MG63 (cell line): ENCODE measurements around the gene TMEM138. TPM values are rescaled to one million over a fixed set of nuclear protein-coding genes. Genes with fewer than 3 reads are reported as not detected.
A peak's percentile ranks its signal among the peaks of the same experiment; 100 is the strongest.

Experiments used
- DNase-seq: peaks from one replicate; pipeline ENCODE4 v3.0.0-alpha.2; 2020
- H3K27me3 ChIP-seq: fragments of 250-450 bp; sonication (Bioruptor Pico); 2 replicates; pipeline ENCODE4 v1.5.1; 2020; ENCODE audit warnings: mild to moderate bottlenecking, moderate library complexity
- H3K36me3 ChIP-seq: fragments of 250-450 bp; sonication (Bioruptor Pico); 2 replicates; pipeline ENCODE4 v1.5.1; 2020; ENCODE audit warnings: mild to moderate bottlenecking, moderate library complexity
- H3K4me3 ChIP-seq: fragments of 250-450 bp; sonication (Bioruptor Pico); 2 replicates; pipeline ENCODE4 v1.5.1; 2020; ENCODE audit warnings: mild to moderate bottlenecking, moderate library complexity
- H3K9me3 ChIP-seq: fragments of 250-450 bp; sonication (Bioruptor Pico); 2 replicates; pipeline ENCODE4 v1.5.1; 2020; ENCODE audit warnings: mild to moderate bottlenecking, moderate library complexity
- total RNA-seq: library from RNA; depleted of rRNA; stranded (reverse); fragments of >200 nt; shearing (Covaris generic); gene quantifications from 2 replicates; pipeline ENCODE4 v1.2.3, GENCODE V29; 2014; ENCODE audit warnings: low replicate concordance

Gene TMEM138
- total RNA-seq, 1 experiment from 2014 or later: 15.0 TPM

DNA sequence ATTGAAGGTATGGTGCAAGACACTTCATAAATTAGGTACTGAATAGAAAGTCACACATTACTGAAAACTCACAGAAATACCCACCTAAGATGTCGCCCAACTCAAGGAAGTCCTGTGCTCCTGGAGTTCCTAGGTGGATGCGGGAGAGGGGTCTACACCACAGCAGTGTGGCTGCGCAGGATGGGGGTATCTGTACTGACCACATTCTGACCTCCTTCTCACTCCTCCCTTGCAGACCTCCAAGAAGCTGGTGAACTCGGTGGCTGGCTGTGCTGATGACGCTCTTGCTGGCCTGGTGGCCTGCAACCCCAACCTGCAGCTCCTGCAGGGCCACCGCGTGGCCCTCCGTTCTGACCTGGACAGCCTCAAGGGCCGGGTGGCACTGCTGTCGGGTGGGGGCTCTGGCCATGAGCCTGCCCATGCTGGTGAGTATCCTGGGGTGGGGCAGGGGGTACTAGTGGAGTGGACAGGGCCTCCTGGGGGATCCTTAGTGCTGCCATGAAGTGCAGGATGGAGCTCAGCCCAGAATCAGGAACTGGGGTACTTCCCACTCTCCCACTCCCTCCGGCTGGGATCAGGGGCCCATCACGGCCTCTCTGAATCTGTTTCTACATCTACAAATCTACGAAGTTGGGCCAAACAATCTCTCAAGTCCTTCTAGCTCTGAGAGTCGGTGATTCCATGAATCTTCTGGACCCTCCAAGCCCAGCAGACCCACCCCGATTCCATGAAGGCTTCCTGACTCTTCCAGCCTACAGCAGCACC is 24.3 kb upstream of the TMEM138 start:
- H3K4me3 ChIP-seq: no peak overlapping the region
- no peak for DNase-seq
- H3K9me3 ChIP-seq: no peaks in the 10 kb centered on the region
- peaks cover 5% of the 10 kb centered on the region for H3K36me3 ChIP-seq
- no peaks in the 10 kb centered on the region for H3K27me3 ChIP-seq

DNA sequence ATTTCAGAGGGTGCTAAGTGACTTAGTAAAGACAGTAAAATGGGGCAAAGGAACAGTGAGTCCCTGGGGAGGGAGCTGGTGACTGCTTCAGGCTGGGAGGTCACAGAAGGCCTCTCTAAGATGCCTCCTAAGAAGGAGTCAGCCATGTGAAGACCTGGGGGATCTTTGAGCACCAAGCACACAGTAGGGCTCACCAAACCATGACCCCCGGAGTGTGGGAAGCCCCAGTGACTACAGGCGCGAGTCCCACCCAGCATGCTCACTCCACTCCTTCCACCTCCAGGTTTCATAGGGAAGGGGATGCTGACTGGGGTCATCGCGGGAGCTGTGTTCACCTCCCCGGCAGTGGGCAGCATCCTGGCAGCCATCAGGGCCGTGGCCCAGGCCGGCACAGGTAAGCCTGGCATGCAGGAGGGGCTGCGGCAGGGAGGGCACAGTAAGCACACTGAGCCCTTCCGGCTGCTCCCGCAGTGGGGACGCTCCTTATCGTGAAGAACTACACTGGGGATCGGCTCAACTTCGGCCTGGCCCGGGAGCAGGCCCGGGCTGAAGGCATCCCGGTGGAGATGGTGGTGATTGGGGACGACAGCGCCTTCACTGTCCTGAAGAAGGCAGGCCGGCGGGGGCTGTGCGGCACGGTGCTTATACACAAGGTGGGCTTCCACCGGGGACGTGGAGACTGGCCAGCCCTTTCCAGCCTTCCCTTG is 23.2 kb upstream of the TMEM138 start:
- H3K36me3 ChIP-seq: no peaks in the 10 kb centered on the region; the same call in 1 of the 2 replicates
- no peak for DNase-seq
- H3K27me3 ChIP-seq: no peaks in the 10 kb centered on the region
- H3K4me3 ChIP-seq: no peak overlapping the region
- no peaks in the 10 kb centered on the region for H3K9me3 ChIP-seq

DNA sequence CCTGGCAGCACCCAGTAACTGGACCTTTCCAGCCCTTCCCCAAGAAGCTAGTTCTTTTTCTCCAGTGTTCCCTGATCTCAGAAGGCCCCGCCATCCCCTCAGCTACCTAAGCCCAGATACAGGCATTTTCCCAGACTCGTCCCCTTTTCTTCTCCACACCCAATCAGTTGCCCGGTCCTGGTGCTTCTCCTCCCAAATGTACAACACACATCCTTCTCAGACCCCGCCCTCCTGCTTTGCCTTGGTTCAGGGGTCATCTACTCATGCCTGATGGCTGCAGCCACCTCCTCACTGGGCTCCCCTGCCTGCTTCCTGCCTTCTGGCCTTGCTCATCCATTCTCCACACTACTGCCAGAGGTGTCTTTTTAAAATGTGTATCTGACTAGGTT is 22.7 kb upstream of the TMEM138 start:
- no peak overlapping the region for H3K4me3 ChIP-seq
- no peaks in the 10 kb centered on the region for H3K27me3 ChIP-seq
- H3K9me3 ChIP-seq: no peaks in the 10 kb centered on the region
- H3K36me3 ChIP-seq: no peaks in the 10 kb centered on the region; the same call in 1 of the 2 replicates
- no peak for DNase-seq

DNA sequence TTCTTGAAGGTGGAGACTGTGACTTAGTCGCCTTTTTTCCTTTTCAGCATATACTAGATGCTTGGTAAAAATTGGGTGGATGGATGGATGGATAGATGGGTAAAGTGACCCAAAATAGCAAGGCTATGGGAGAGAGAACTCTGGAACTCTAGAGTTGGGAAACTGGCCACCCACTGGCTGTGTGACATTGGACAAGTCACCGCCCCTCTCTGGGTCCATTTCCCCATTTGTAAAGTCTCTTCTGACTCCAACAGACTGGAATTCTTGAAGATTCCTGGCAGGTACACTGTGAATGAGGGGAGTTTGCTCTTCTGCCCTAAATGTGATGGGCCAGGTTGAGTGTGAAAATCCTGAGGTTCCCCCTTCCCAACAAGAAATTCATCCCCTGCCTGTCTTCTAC is 21.2 kb upstream of the TMEM138 start:
- H3K27me3 ChIP-seq: no peaks in the 10 kb centered on the region
- H3K4me3 ChIP-seq: no peak overlapping the region
- H3K36me3 ChIP-seq: no peaks in the 10 kb centered on the region; the same call in 1 of the 2 replicates
- no peaks in the 10 kb centered on the region for H3K9me3 ChIP-seq
- no peak for DNase-seq

DNA sequence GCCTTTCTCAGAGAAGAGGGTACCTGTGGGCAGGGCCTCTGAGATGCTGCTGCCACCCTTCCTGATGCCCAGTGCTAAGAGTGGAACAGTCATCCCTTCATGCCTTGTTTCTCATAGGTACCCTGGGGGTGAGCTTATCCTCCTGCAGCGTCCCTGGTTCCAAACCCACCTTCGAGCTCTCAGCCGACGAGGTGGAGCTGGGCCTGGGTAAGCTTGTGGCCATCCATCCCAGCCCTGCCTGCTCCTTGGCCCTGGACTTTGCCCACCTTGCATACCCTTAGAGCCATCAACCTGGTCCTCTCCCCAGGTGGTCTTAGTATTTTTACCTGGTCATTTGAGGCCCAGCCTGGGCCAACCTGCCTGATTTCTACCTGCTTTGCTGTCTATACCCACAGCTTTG is 20.5 kb upstream of the TMEM138 start:
- no peak for DNase-seq
- Histone ChIP-seq H3K4me3 (no peak overlapping the region), H3K9me3 (no peaks in the 10 kb centered on the region), H3K36me3 (no peaks in the 10 kb centered on the region; the same call in 1 of the 2 replicates), H3K27me3 (no peaks in the 10 kb centered on the region)

DNA sequence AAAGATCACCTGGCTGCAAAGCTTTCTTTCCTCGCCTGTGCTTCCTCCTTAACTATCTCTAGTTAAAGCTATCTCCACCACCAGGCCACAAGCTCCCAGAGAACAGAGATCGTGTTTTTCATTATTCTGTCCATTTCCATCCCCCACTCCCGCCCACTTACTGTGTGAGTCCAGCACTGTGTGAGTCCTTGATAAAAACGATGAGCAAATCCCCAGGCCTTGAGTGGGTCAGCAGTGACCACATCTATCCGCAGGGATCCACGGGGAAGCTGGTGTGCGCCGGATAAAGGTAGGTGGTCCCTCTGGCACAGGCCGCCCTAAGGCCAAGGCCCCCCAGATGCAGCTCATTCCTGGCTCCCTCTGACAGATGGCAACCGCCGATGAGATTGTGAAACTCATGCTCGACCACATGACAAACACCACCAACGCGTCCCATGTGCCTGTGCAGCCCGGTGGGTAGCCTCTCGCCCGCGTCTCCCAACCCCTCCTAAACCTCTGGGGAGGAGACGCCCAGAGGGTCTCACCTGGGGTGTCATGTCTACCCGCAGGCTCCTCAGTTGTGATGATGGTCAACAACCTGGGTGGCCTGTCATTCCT is 19.9 kb upstream of the TMEM138 start:
- DNase-seq: no peak
- Histone ChIP-seq H3K36me3 (no peaks in the 10 kb centered on the region; the same call in 1 of the 2 replicates), H3K4me3 (no peak overlapping the region), H3K9me3 (no peaks in the 10 kb centered on the region), H3K27me3 (no peaks in the 10 kb centered on the region)

DNA sequence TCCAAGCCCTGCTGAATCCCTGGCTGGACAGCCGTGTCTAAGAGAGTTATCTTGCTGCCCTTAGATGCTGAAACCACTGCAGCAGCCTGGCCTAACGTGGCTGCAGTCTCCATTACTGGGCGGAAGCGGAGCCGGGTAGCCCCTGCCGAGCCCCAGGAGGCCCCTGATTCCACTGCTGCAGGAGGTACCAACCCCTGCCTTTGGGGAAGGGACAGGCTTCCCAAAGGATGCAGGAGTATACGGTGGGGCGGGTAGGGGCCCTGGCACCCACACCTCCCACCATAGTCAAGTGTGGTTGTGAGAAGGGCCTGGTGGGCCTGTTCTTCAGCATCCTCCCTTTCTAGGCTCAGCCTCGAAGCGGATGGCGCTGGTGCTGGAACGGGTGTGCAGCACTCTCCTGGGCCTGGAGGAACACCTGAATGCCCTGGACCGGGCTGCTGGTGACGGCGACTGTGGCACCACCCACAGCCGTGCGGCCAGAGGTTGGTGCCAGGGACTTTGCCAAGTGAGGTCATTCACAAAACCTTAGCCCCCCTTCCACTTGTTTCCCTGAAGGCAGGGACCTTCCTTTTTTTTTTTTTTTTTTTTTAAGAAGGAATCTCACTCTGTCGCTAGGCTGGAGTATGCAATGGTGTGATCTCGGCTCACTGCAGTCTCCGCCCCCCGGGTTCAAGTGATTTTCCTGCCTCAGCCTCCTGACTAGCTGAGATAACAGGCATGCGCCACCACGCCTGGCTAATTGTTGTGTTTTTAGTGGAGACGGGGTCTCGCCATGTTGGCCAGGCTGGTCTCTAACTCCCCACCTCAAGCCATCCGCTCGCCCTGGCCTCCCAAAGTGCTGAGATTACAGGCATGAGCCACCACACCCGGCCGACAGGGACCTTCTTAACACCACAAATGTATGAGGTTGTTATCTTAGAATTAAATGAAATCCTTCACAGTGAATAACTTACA is 18.1 kb upstream of the TMEM138 start:
- H3K36me3 ChIP-seq: peaks cover 5% of the 10 kb centered on the region
- no peak overlapping the region for H3K4me3 ChIP-seq
- H3K9me3 ChIP-seq: no peaks in the 10 kb centered on the region
- DNase-seq: no peak
- no peaks in the 10 kb centered on the region for H3K27me3 ChIP-seq

DNA sequence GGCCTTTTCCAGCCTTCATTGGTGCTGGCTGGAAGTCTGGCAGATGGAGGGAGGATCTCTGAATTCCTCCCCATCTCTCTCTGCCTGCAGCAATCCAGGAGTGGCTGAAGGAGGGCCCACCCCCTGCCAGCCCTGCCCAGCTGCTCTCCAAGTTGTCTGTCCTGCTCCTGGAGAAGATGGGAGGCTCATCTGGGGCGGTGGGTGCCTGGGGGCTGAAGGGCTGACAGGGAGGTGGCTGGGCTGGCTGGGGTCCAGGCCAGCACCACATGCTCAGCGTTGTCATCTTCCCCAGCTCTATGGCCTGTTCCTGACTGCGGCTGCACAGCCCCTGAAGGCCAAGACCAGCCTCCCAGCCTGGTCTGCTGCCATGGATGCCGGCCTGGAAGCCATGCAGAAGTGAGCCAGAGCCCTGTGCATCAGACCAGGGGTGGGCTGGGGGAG is 17.0 kb upstream of the TMEM138 start:
- no peaks in the 10 kb centered on the region for H3K27me3 ChIP-seq
- peaks cover 5% of the 10 kb centered on the region for H3K36me3 ChIP-seq
- no peak overlapping the region for H3K4me3 ChIP-seq
- no peaks in the 10 kb centered on the region for H3K9me3 ChIP-seq
- DNase-seq: no peak

DNA sequence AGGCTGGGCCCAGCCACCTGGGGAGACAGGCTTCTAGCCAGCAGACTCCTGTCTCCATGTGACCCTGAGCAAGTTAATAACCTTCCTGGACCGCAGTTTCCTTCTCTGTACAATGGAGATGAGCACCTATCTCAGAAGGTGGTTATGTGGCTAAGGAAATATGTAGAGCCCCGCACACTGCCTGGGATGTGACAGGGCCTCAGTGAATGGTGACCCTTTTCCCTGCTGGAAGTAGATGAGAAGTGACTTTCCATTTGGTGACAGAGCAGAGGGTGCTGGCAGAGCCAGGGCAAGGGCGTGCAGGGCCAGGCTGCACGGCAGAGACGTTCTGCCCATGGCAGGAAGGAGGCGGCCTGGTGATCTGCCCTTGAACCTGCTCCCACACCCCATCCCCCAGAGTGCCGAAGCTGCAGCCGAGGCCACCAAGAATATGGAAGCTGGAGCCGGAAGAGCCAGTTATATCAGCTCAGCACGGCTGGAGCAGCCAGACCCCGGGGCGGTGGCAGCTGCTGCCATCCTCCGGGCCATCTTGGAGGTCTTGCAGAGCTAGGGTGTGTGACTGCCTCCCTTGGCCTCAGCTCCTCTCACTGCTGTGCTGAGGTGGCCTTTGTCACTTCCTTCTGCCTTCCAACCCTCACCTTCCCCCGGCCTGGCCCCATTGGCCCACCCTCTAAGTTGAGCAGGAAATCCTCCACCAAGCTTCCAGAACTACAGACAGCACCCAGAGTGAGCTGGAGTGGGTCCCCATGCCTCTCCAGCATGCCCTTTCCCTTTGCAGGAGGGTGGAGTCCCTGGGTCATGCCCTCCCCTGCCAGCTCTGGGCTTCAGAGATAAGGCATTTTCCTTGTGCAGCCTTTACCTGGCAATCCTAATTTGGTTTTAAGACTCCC is 16.0 kb upstream of the TMEM138 start:
- Histone ChIP-seq H3K36me3 (peaks cover 11% of the 10 kb centered on the region), H3K4me3 (no peak overlapping the region), H3K9me3 (no peaks in the 10 kb centered on the region), H3K27me3 (no peaks in the 10 kb centered on the region)
- no peak for DNase-seq

DNA sequence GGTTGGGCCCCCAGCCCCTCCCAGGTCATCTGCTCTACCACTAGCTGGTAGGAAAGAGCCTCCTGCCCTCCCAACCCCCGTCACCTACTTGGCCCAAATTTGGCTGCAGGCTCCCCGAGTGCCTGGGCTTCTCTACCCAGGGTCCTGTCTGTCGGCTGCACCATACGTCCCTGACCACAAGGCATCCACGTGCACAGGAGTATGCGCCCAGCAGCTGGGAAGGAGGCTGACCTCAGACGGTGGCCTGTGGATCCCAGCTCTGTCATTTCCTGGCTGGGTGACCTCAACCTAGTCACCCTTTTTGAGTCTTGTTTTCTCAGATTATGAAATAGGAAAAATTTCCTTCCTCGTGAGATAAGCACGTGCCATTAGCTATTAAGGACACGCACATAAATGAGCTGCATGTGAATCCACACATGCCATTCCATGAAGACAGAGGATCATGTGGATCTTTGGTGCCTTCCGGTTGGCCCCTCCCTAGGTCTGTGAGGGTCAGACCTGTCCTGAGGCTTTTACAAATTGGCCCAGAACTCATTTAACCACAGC is 14.2 kb upstream of the TMEM138 start:
- Histone ChIP-seq H3K36me3 (peaks cover 20% of the 10 kb centered on the region), H3K27me3 (no peaks in the 10 kb centered on the region), H3K4me3 (no peak overlapping the region), H3K9me3 (no peaks in the 10 kb centered on the region)
- DNase-seq: no peak

DNA sequence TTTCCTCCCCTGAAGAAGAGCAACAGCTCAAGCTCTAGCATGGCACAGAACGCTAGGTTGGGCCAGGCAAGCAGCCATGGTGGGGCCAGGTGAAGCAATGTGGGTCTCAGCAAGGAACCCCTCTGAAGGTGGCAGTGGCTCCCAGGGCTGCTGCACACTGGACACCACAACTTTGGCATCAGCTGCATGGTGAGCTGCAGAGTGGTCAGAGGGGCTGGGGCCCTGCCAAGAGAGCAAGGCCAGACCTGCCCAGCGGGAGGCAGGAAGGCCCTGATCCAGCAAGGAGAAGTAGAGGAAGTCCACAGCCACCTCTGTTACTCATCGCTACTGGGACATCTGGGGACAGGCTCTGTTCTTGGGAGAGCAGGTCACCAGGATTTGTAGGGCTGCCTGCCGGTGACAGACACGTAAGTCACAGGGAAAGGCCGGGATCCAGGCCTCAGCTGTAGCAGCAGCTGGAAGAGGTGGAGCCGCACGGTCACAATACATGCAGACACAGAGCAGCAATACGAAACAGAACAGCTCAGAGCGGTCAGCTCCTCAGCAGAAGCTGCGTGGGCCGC is 12.9 kb upstream of the TMEM138 start:
- Histone ChIP-seq H3K27me3 (no peaks in the 10 kb centered on the region), H3K36me3 (peaks cover 20% of the 10 kb centered on the region), H3K4me3 (no peak overlapping the region), H3K9me3 (no peaks in the 10 kb centered on the region)
- peak; percentile 54 for DNase-seq

DNA sequence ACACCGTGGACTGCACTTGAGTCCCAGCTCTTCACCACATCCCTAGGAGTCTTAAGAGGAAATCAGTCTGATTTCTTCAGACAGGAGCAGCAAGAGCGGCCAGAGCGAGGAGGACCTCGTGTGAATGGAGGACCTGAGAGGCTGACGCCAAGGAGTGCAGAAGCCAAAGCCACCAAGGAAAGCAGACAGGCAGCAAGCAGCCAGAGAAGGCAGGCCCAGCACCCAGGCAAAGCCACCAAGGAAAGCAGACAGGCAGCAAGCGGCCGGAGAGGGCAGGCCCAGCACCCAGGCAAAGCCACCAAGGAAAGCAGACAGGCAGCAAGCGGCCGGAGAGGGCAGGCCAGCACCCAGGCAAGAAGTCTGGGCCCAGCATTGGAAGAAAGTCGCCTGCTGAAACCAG is 12.3 kb upstream of the TMEM138 start:
- Histone ChIP-seq H3K4me3 (no peak overlapping the region), H3K27me3 (no peaks in the 10 kb centered on the region), H3K9me3 (no peaks in the 10 kb centered on the region), H3K36me3 (peaks cover 20% of the 10 kb centered on the region)
- no peak for DNase-seq

DNA sequence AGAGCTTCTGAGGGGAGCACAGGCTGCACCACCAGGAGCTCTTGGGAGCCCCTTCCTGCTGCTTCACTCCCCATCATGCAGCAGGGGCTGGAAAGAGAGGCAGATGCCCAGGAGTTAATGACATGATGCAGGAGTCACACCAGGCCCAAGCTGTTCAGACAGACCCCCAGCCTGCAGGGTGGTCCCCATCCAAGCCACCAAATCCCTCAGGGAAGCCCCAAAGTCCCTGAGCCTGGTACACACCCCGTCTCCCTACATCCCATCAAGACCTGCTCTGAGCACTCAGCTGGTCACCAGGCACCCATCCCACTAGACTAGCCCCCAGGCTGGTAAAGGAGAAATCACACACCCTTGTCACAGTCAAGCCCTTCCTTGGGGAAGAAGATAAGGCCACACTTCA is 11.8 kb upstream of the TMEM138 start:
- peaks cover 20% of the 10 kb centered on the region for H3K36me3 ChIP-seq
- DNase-seq: no peak
- H3K9me3 ChIP-seq: no peaks in the 10 kb centered on the region
- no peaks in the 10 kb centered on the region for H3K27me3 ChIP-seq
- H3K4me3 ChIP-seq: no peak overlapping the region

DNA sequence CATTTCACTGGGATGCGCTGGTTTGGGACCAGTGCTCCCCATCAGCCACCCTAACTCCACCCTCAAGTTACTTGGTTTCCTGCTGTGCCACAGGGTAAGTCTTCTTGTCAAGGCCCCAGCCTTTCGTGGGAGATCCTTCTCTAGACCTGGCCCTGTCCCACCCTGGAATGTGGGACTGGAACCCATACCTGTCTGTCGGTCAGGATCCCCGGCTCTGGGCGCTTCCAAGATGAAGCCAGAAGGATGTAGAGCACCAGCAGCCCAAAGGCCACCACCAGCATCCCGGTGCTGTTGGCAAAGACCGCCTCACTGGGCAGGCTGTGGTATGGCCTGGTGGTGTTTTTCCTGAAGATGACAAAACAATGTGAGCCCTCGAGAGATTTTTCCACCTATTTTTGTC is 11.4 kb upstream of the TMEM138 start:
- Histone ChIP-seq H3K27me3 (no peaks in the 10 kb centered on the region), H3K4me3 (no peak overlapping the region), H3K9me3 (no peaks in the 10 kb centered on the region), H3K36me3 (peaks cover 20% of the 10 kb centered on the region)
- no peak for DNase-seq

DNA sequence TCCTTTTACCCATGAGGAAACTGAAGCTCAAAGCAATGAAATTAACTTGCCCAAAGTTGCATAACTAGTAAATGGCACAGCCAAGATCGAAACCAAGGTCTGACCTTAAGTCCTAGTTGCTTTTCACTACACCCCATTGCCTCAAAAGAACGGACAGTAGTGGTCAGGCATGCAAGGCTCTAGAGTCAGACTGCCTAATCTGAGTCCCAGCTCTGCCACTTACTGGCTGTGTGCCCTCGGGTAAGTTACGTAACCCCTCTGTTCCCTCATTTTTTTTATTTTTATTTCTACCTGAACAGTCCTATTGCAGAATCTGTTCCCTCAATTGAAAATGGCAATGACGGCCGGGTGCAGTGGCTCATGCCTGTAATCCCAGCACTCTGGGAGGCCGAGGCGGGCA is 10.1 kb upstream of the TMEM138 start:
- no peaks in the 10 kb centered on the region for H3K27me3 ChIP-seq
- DNase-seq: no peak
- peaks cover 20% of the 10 kb centered on the region for H3K36me3 ChIP-seq
- H3K9me3 ChIP-seq: no peaks in the 10 kb centered on the region
- H3K4me3 ChIP-seq: no peak overlapping the region
